Measurements from ENCODE around the gene CLRN1.

The CLRN1 gene

DNA sequence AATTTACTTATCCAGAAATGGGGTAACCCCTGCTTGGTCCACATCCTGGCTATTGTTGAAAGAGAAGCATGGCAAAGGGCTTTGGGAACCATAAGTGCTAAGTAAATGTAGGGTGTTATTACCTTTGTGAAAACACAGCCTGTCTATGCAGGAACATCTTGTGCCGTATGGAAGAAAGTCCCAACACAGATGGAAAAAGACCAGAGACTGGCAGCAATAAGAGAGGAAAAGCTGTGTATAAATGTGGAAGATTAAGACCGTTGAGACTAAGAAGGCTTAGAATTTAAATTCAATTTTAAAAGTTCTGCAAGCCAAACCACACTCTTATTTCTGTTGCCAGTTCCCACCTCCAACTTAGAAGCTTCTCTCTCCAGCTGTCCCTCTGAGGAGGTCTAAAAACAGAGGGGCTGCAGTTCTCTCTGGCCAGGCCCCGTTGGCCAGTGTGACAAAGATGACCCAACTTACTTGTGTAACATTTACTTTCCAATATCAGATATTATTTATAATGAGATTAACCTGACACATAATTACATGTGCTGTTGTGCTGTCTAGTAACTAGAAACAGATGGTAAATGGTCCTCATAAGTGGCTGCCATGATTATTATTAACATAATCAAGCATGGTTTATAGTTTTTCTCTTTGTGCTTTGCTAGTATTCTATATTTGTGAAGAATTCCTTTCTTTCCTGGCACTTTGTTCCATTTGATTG lies 74.3 kb downstream of the CLRN1 start:
- no peaks in the 10 kb centered on the region for H3K36me3 ChIP-seq (replicated peaks)
- H3K4me3 ChIP-seq = no peak overlapping the region
- H3K9me3 ChIP-seq = no peaks in the 10 kb centered on the region
- DNase-seq (ENCODE audit: low spot score in 2 of 2) = no peak
- H3K4me1 ChIP-seq = no peaks in the 10 kb centered on the region
- in situ Hi-C loops (cut with MboI; ENCODE audit: low sequenced_read_pairs) = no loop called here
- peaks cover 4% of the 10 kb centered on the region for H3K27me3 ChIP-seq (ENCODE audit: low read depth)

GRCh38 chr3:150897592-150897991 lies 74.9 kb downstream of the CLRN1 start:
- Histone ChIP-seq H3K4me1 (no peaks in the 10 kb centered on the region), H3K9me3 (no peaks in the 10 kb centered on the region), H3K27me3 (ENCODE audit: low read depth) (0 out of 2 replicates have a peak, but pooled peaks cover under 1% of the 10 kb centered on the region), H3K4me3 (no peak overlapping the region), H3K36me3 (replicated peaks) (no peaks in the 10 kb centered on the region)
- in situ Hi-C loops (cut with MboI; ENCODE audit: low sequenced_read_pairs) = no loop called here
- DNase-seq (ENCODE audit: low spot score in 2 of 2) = no peak

DNA sequence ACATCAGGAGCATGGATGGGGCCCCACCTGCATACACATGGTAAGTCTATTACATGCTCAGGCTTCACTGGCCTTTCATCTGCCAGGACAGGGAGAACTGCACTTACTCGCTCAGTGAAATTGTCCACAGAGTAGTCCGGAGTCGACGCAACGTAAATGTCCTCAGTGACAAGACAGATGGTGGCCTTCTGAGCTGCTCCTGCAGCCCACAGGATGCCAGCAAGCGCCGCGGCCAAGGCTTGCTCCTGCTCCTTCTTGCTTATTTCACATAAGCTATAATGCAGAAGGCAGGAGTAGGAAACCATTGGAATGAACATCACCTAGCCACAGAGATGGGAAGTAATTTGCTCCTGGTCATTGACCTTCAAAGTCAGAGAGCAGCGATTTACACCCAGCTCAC lies 81.7 kb downstream of the CLRN1 start:
- Histone ChIP-seq H3K4me1 (no peaks in the 10 kb centered on the region), H3K27me3 (ENCODE audit: low read depth) (no peaks in the 10 kb centered on the region), H3K36me3 (replicated peaks) (no peaks in the 10 kb centered on the region), H3K4me3 (no peak overlapping the region), H3K9me3 (no peaks in the 10 kb centered on the region)
- in situ Hi-C loops (cut with MboI; ENCODE audit: low sequenced_read_pairs) = no loop called here
- no peak for DNase-seq (ENCODE audit: low spot score in 2 of 2)

DNA sequence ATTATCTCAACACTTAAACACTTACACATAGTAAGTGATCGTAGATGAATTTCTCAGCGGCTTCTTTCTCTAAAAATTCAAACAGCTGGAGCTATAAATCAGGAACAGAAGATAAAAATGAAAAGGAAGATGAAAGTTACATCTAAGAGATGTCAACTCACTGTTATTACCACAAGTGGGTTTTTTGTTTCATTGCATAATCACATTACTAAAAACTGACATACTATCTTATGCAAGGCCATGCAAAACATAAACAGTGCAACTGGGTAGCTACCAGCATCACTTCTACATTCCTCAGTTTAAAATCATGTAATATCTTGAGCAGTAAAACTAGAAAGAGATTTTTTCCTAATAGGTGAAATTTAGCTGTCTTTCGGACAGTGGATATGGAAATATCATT lies 82.2 kb downstream of the CLRN1 start:
- no peaks in the 10 kb centered on the region for H3K9me3 ChIP-seq
- in situ Hi-C loops (cut with MboI; ENCODE audit: low sequenced_read_pairs) = no loop called here
- DNase-seq (ENCODE audit: low spot score in 2 of 2) = no peak
- 0 out of 2 replicates have a peak, but pooled peaks cover 2% of the 10 kb centered on the region for H3K27me3 ChIP-seq (ENCODE audit: low read depth)
- no peaks in the 10 kb centered on the region for H3K36me3 ChIP-seq (replicated peaks)
- no peaks in the 10 kb centered on the region for H3K4me1 ChIP-seq
- no peak overlapping the region for H3K4me3 ChIP-seq

GRCh38 chr3:150889106-150889505 lies 83.4 kb downstream of the CLRN1 start:
- DNase-seq (ENCODE audit: low spot score in 2 of 2) = no peak
- Histone ChIP-seq H3K27me3 (ENCODE audit: low read depth) (peaks cover 6% of the 10 kb centered on the region; the same call in 1 of the 2 replicates), H3K4me1 (no peaks in the 10 kb centered on the region), H3K4me3 (no peak overlapping the region), H3K36me3 (replicated peaks) (no peaks in the 10 kb centered on the region), H3K9me3 (no peaks in the 10 kb centered on the region)
- in situ Hi-C loops (cut with MboI; ENCODE audit: low sequenced_read_pairs) = no loop called here

DNA sequence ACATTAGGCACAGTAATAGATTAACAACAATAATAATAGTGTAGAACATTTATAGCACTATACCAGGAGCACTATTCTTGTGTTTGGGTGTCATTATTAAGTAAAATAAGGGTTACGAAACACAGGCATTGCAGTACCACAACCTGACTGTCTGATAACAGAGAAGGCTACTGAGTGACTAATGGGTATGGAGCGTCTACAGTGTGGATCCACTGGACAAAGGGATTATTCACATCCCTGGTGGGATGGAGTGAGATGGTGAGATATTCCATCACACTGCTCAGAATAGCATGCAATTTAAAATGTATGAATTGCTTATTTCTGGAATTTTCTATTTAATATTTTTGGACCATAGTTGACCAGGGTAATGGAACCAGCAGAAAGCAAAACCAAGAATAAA lies 85.5 kb downstream of the CLRN1 start:
- in situ Hi-C loops (cut with MboI; ENCODE audit: low sequenced_read_pairs) = no loop called here
- no peak overlapping the region for H3K4me3 ChIP-seq
- no peaks in the 10 kb centered on the region for H3K4me1 ChIP-seq
- no peak for DNase-seq (ENCODE audit: low spot score in 2 of 2)
- H3K9me3 ChIP-seq = no peaks in the 10 kb centered on the region
- no peaks in the 10 kb centered on the region for H3K36me3 ChIP-seq (replicated peaks)
- peaks cover 25% of the 10 kb centered on the region for H3K27me3 ChIP-seq (ENCODE audit: low read depth)

GRCh38 chr3:150885535-150885934 lies 87.0 kb downstream of the CLRN1 start:
- no peaks in the 10 kb centered on the region for H3K9me3 ChIP-seq
- in situ Hi-C loops (cut with MboI; ENCODE audit: low sequenced_read_pairs) = no loop called here
- no peaks in the 10 kb centered on the region for H3K4me1 ChIP-seq
- H3K36me3 ChIP-seq (replicated peaks) = no peaks in the 10 kb centered on the region
- H3K4me3 ChIP-seq = no peak overlapping the region
- DNase-seq (ENCODE audit: low spot score in 2 of 2) = no peak
- peaks cover 31% of the 10 kb centered on the region for H3K27me3 ChIP-seq (ENCODE audit: low read depth)

- no peak for DNase-seq (ENCODE audit: low spot score in 2 of 2)
- in situ Hi-C loops (cut with MboI; ENCODE audit: low sequenced_read_pairs) = no loop called here
- H3K27me3 ChIP-seq (ENCODE audit: low read depth) = peaks cover 68% of the 10 kb centered on the region
- H3K4me1 ChIP-seq = no peaks in the 10 kb centered on the region
- no peak overlapping the region for H3K4me3 ChIP-seq
- no peaks in the 10 kb centered on the region for H3K36me3 ChIP-seq (replicated peaks)
- no peaks in the 10 kb centered on the region for H3K9me3 ChIP-seq
Observed at GRCh38 chr3:150878996-150879575, 93.4 kb downstream of the CLRN1 start.

DNA sequence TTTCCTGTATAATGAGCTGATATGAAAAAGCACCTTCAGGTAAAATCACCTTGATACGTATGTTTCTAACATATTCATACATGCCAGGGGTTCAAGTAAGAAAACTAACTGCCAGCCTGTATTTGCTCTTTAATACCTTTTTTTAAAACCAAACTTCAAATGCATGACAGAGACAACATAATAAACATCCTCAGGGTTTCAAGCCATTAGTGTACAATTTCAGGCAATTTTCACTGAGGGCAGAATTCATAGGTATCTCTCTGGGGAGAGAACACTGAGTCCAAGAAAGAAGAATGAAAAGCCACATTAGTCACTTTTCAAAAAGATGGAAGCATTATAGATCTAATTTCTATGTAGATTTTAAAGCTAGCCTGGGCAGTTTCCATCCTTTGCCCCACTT lies 94.2 kb downstream of the CLRN1 start:
- in situ Hi-C loops (cut with MboI; ENCODE audit: low sequenced_read_pairs) = no loop called here
- H3K36me3 ChIP-seq (replicated peaks) = no peaks in the 10 kb centered on the region

GRCh38 chr3:150877303-150877702 lies 95.2 kb downstream of the CLRN1 start:
- Histone ChIP-seq H3K9me3 (no peaks in the 10 kb centered on the region), H3K4me1 (no peaks in the 10 kb centered on the region), H3K27me3 (ENCODE audit: low read depth) (peaks cover 59% of the 10 kb centered on the region), H3K36me3 (replicated peaks) (no peaks in the 10 kb centered on the region), H3K4me3 (no peak overlapping the region)
- in situ Hi-C loops (cut with MboI; ENCODE audit: low sequenced_read_pairs) = no loop called here
- DNase-seq (ENCODE audit: low spot score in 2 of 2) = no peak

More for the DNA sequence above, 94.2 kb downstream of the CLRN1 start:
- peaks cover 60% of the 10 kb centered on the region for H3K27me3 ChIP-seq (ENCODE audit: low read depth)
- H3K9me3 ChIP-seq = no peaks in the 10 kb centered on the region
- H3K4me1 ChIP-seq = no peaks in the 10 kb centered on the region
- no peak overlapping the region for H3K4me3 ChIP-seq
- no peak for DNase-seq (ENCODE audit: low spot score in 2 of 2)

DNA sequence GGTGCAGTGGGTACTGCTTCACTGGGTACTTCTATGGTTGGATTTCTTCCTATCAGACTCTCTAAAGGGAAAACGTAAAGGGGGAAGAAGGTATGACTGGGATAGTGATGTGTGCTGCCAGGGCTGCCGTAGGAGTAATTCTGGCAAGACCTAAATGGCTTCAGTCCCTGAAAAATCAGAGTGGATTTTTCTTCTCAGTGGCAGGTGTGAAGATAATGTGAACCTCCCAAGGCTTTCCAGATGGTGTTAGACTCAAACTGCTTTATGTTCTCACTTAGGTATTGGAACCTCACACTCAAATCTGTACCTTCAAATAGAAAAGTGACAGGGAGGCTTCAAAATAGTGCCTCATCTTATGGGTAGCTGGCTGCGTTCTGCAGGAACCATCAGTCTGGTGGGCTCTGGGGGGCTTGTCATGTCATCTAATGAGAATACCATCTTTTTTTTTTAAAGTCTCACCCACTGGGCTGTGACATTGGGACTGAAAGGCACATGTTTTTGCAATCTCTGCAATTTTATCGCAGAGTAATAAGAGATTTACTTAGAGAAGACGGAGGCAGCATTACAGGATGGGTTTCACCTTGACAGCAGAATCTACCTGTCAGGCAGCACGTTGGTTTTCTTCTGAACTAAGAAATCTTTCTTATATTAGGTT lies 95.8 kb downstream of the CLRN1 start:
- H3K4me1 ChIP-seq = no peaks in the 10 kb centered on the region
- in situ Hi-C loops (cut with MboI; ENCODE audit: low sequenced_read_pairs) = no loop called here
- DNase-seq (ENCODE audit: low spot score in 2 of 2) = no peak

More for the DNA sequence above, 95.8 kb downstream of the CLRN1 start:
- H3K4me3 ChIP-seq = no peak overlapping the region
- peaks cover 58% of the 10 kb centered on the region for H3K27me3 ChIP-seq (ENCODE audit: low read depth)
- no peaks in the 10 kb centered on the region for H3K9me3 ChIP-seq
- H3K36me3 ChIP-seq (replicated peaks) = no peaks in the 10 kb centered on the region

Data from HAP-1 (cell line).